ENCODE measurements around the gene RIT2. TPM values are rescaled to one million over a fixed set of nuclear protein-coding genes. Genes with fewer than 3 reads are reported as not detected.
A peak's percentile ranks its signal among the peaks of the same experiment; 100 is the strongest.

Gene RIT2
- total and polyA plus RNA-seq, 7 donors, result not detected

- intact Hi-C loops (cut with DNase I), result loop anchor here in 1 of 2 donors (5.0 kb wide), 1 partner anchor 52 kb away; no protein-coding TSS in a partner anchor
These were observed 23.9 kb upstream of the RIT2 start for GRCh38 chr18:43139288-43139946.

DNA sequence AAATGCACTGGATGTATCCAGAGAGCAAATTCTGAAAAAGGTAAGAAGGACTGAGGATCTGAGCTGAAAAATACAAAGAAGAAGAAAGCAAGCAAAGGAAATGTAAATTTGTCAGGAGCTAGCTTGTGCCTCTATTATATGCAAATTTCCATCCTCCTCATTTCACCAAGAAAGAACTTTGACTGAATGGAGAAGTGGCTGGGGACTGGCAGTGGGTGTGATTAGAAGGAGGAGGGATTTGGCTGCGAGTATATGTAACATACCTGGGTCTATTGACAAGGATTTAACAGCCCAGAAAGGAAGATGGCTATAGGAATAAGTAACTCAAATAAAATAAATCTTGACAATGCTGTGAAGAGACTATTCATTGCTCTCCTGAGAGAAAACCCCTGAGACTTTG is 19.4 kb upstream of the RIT2 start:
- ATAC-seq, result no peak
- Histone ChIP-seq H3K36me3 (ENCODE audit: insufficient read depth in 1 of 2, low read depth in 1 of 2) (no peaks in the 10 kb centered on the region), H3K4me1 (no peaks in the 10 kb centered on the region), H3K4me3 (no peak overlapping the region), H3K9me3 (no peaks in the 10 kb centered on the region), H3K27me3 (ENCODE audit: insufficient read depth in 3 of 3, low read length in 2 of 3) (no peaks in the 10 kb centered on the region), H3K27ac (no peak overlapping the region)
- DNase-seq, result no peak
- WGBS, 3 donors, result 74 to 89% (median 76%) methylated on average over 1 of the region's 1 CpG
- TF ChIP-seq, protein P1, sequence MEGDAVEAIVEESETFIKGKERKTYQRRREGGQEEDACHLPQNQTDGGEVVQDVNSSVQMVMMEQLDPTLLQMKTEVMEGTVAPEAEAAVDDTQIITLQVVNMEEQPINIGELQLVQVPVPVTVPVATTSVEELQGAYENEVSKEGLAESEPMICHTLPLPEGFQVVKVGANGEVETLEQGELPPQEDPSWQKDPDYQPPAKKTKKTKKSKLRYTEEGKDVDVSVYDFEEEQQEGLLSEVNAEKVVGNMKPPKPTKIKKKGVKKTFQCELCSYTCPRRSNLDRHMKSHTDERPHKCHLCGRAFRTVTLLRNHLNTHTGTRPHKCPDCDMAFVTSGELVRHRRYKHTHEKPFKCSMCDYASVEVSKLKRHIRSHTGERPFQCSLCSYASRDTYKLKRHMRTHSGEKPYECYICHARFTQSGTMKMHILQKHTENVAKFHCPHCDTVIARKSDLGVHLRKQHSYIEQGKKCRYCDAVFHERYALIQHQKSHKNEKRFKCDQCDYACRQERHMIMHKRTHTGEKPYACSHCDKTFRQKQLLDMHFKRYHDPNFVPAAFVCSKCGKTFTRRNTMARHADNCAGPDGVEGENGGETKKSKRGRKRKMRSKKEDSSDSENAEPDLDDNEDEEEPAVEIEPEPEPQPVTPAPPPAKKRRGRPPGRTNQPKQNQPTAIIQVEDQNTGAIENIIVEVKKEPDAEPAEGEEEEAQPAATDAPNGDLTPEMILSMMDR (IDR thresholded peaks at IDR 0.05), result no peak
- intact Hi-C loops (cut with DNase I), result loop anchor here in 1 of 2 donors (5.0 kb wide), 1 partner anchor 48 kb away; no protein-coding TSS in a partner anchor

More at GRCh38 chr18:43139288-43139946, 23.9 kb upstream of the RIT2 start:
- no peaks in the 10 kb centered on the region for H3K27me3 ChIP-seq (ENCODE audit: insufficient read depth in 3 of 3, low read length in 2 of 3)
- no peak for DNase-seq
- no peak overlapping the region for H3K4me3 ChIP-seq
- TF ChIP-seq, protein P1 (IDR thresholded peaks at IDR 0.05), result no peak
- H3K36me3 ChIP-seq (ENCODE audit: insufficient read depth in 1 of 2, low read depth in 1 of 2), result no peaks in the 10 kb centered on the region
- H3K4me1 ChIP-seq, result no peaks in the 10 kb centered on the region
- no peak overlapping the region for H3K27ac ChIP-seq
- no peak for ATAC-seq
- WGBS, 3 donors, result 79 to 86% (median 80%) methylated on average over 21 of the region's 21 CpGs
- H3K9me3 ChIP-seq, result no peaks in the 10 kb centered on the region

- no peak overlapping the region for H3K27ac ChIP-seq
- DNase-seq (no peak), ATAC-seq (no peak)
- no peaks in the 10 kb centered on the region for H3K36me3 ChIP-seq (ENCODE audit: insufficient read depth in 1 of 2, low read depth in 1 of 2)
- intact Hi-C loops (cut with DNase I), result no loop called here
- TF ChIP-seq, protein P1 (IDR thresholded peaks at IDR 0.05), result no peak
- no peaks in the 10 kb centered on the region for H3K4me1 ChIP-seq
- no peaks in the 10 kb centered on the region for H3K9me3 ChIP-seq
- 22 to 32% (median 28%) methylated on average over 5 of the region's 5 CpGs for WGBS, 3 donors
- no peak overlapping the region for H3K4me3 ChIP-seq
- no peaks in the 10 kb centered on the region for H3K27me3 ChIP-seq (ENCODE audit: insufficient read depth in 3 of 3, low read length in 2 of 3)
These were observed 15.3 kb upstream of the RIT2 start for GRCh38 chr18:43130716-43131260.

DNA sequence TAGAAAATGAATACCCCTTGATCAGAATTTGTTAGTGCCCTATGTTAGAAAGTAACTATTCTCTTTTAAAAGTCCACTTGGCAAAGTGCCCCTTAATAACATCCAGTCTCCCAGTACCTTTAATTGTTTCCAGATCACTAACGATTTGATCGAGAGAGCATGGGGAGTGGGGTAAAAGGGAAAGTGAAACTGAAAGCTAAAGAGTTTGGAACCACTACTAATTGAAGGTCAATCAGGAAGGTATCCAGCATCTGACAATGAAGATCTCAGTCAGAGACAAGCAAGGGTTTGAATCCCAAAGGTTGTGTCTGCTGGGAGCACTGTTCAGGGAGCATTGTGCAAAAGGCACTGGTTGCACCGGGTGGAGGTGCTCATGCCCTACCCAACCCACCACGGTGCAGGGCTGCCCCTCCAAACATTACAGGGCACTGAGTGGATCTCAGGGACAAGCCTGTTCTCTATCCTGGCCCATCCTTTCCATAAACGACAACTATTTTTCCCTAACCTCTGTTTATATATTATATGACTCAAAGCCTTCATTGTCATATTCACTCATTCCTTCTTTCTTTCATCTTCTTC is 14.6 kb upstream of the RIT2 start:
- Histone ChIP-seq H3K27me3 (ENCODE audit: insufficient read depth in 3 of 3, low read length in 2 of 3) (no peaks in the 10 kb centered on the region), H3K36me3 (ENCODE audit: insufficient read depth in 1 of 2, low read depth in 1 of 2) (no peaks in the 10 kb centered on the region), H3K4me1 (no peaks in the 10 kb centered on the region), H3K4me3 (peak overlapping the region; percentile 36), H3K9me3 (no peaks in the 10 kb centered on the region), H3K27ac (no peak overlapping the region)
- WGBS, 3 donors, result 22 to 57% (median 47%) methylated on average over 5 of the region's 5 CpGs
- ATAC-seq (no peak), DNase-seq (no peak)
- TF ChIP-seq, protein P1 (IDR thresholded peaks at IDR 0.05), result no peak
- intact Hi-C loops (cut with DNase I), result no loop called here

All from psoas muscle (tissue), 8 donors.